WTC11 (cell line): ENCODE measurements around the gene NR3C1. TPM values are rescaled to one million over a fixed set of nuclear protein-coding genes. Genes with fewer than 3 reads are reported as not detected.

ENCODE experiments used
- ATAC-seq: fragments of 200-7000 bp; cut with Tn5 transposase; 2 replicates; pipeline ENCODE4 v1.10.0; 2021; ENCODE audit warnings: mild to moderate bottlenecking, moderate library complexity
- CTCF ChIA-PET: fragments of 300-600 bp; sonication (Branson Sonifier 250); formaldehyde crosslinking; loops from one replicate; lab custom pipeline; 2021; ENCODE audit warnings: antibody characterized with exemption; lab: Charles Lee
- POLR2A ChIA-PET: fragments of 350-600 bp; sonication (Branson Sonifier 250); formaldehyde crosslinking; loops from one replicate; lab custom pipeline; 2021; ENCODE audit warnings: antibody characterized with exemption; lab: Charles Lee
- DNase-seq: peaks from one replicate; pipeline ENCODE4 v3.0.0; 2021; ENCODE audit warnings: low spot score
- H3K27ac Mint-ChIP-seq: 2 replicates; pipeline ENCODE4 v1.8.0; 2021; ENCODE audit warnings: mixed read lengths
- H3K27me3 Mint-ChIP-seq: 2 replicates; pipeline ENCODE4 v1.8.0; 2021; ENCODE audit warnings: low read depth, mild to moderate bottlenecking, moderate library complexity, mixed read lengths
- H3K36me3 Mint-ChIP-seq: 2 replicates; pipeline ENCODE4 v1.8.0; 2021; ENCODE audit warnings: mixed read lengths
- H3K4me1 Mint-ChIP-seq: 2 replicates; pipeline ENCODE4 v1.8.0; 2022; ENCODE audit warnings: mixed read lengths
- H3K4me3 Mint-ChIP-seq: 2 replicates; pipeline ENCODE4 v1.8.0; 2021; ENCODE audit warnings: mild to moderate bottlenecking, moderate library complexity, mixed read lengths
- H3K9me3 Mint-ChIP-seq: 2 replicates; pipeline ENCODE4 v1.8.0; 2021; ENCODE audit warnings: mixed read lengths
- ATF1 ChIP-seq: sonication (generic); formaldehyde crosslinking; IDR thresholded peaks from 2 replicates; pipeline ENCODE4 v1.8.1; 2023; ENCODE audit warnings: mild to moderate bottlenecking, moderate library complexity, missing genetic modification reagents
- HMGA2 ChIP-seq: fragments of 250-450 bp; sonication (Bioruptor Pico); IDR thresholded peaks from 2 replicates; pipeline ENCODE4 v1.4.0; 2021; ENCODE audit warnings: mild to moderate bottlenecking, moderate library complexity
- HMGXB4 ChIP-seq: sonication (generic); formaldehyde crosslinking; IDR thresholded peaks from 2 replicates; pipeline ENCODE4 v1.8.1; 2023; ENCODE audit warnings: mild to moderate bottlenecking, moderate library complexity, missing genetic modification reagents
- NR1H2 ChIP-seq: sonication (generic); formaldehyde crosslinking; IDR thresholded peaks from 2 replicates; pipeline ENCODE4 v1.9.0; 2021; ENCODE audit warnings: mild to moderate bottlenecking, moderate library complexity, missing genetic modification reagents
- SMAD4 ChIP-seq: sonication (generic); formaldehyde crosslinking; IDR thresholded peaks from 2 replicates; pipeline ENCODE4 v1.8.0; 2022; ENCODE audit warnings: mild to moderate bottlenecking, missing genetic modification reagents
- SP1 ChIP-seq: sonication (generic); formaldehyde crosslinking; conservative IDR thresholded peaks from 2 replicates; pipeline ENCODE4 v1.8.1; 2022; ENCODE audit warnings: missing genetic modification reagents
- TCF7 ChIP-seq: sonication (generic); formaldehyde crosslinking; IDR thresholded peaks from 2 replicates; pipeline ENCODE4 v1.8.0; 2022; ENCODE audit warnings: mild to moderate bottlenecking, low read depth, missing genetic modification reagents, moderate library complexity
- ZNF121 ChIP-seq: sonication (generic); formaldehyde crosslinking; IDR thresholded peaks from 2 replicates; pipeline ENCODE4 v1.8.0; 2023; ENCODE audit warnings: missing genetic modification reagents
- ZNF281 ChIP-seq: sonication (generic); formaldehyde crosslinking; IDR thresholded peaks from 2 replicates; pipeline ENCODE4 v1.8.0; 2023; ENCODE audit warnings: mild to moderate bottlenecking, missing genetic modification reagents
- ZNF532 ChIP-seq: fragments of 250-450 bp; sonication (Bioruptor Pico); IDR thresholded peaks from 2 replicates; pipeline ENCODE4 v1.9.0; 2021; ENCODE audit warnings: mild to moderate bottlenecking, borderline replicate concordance
- ZNF671 ChIP-seq: fragments of 250-450 bp; sonication (Bioruptor Pico); IDR thresholded peaks from 2 replicates; pipeline ENCODE4 v1.8.0; 2021; ENCODE audit warnings: mild to moderate bottlenecking
- total RNA-seq: library from RNA; stranded (reverse); gene quantifications from 3 replicates; pipeline ENCODE4 v1.2.3, GENCODE V29; 2021
- TF ChIP-seq, protein P1 (sequence below): sonication (generic); formaldehyde crosslinking; IDR thresholded peaks from 2 replicates; pipeline ENCODE4 v1.8.1; 2023; ENCODE audit warnings: mild to moderate bottlenecking, missing genetic modification reagents
- TF ChIP-seq, protein P2 (sequence below): fragments of 250-450 bp; sonication (Bioruptor Pico); IDR thresholded peaks from 2 replicates; pipeline ENCODE4 v1.8.0; 2021; ENCODE audit warnings: mild to moderate bottlenecking
- TF ChIP-seq, protein P3 (sequence below): sonication (generic); formaldehyde crosslinking; IDR thresholded peaks from 2 replicates; pipeline ENCODE4 v1.8.0; 2022; ENCODE audit warnings: mild to moderate bottlenecking, missing genetic modification reagents
- TF ChIP-seq, protein P4 (sequence below): fragments of 250-450 bp; sonication (Bioruptor Pico); IDR thresholded peaks from 2 replicates; pipeline ENCODE4 v2.1.2; 2022; ENCODE audit warnings: mild to moderate bottlenecking, moderate library complexity
- TF ChIP-seq, protein P5 (sequence below): sonication (generic); formaldehyde crosslinking; IDR thresholded peaks from 2 replicates; pipeline ENCODE4 v1.8.1; 2022; ENCODE audit warnings: low read depth, mild to moderate bottlenecking, moderate library complexity, missing genetic modification reagents, borderline replicate concordance

NR3C1 gene
- total RNA-seq, 1 experiment from 2014 or later: 15.0 TPM

- POLR2A ChIA-PET: no interaction called here
- no peak for TF ChIP-seq SP1 (CRISPR knock-in tag)
- TF ChIP-seq, protein P1, sequence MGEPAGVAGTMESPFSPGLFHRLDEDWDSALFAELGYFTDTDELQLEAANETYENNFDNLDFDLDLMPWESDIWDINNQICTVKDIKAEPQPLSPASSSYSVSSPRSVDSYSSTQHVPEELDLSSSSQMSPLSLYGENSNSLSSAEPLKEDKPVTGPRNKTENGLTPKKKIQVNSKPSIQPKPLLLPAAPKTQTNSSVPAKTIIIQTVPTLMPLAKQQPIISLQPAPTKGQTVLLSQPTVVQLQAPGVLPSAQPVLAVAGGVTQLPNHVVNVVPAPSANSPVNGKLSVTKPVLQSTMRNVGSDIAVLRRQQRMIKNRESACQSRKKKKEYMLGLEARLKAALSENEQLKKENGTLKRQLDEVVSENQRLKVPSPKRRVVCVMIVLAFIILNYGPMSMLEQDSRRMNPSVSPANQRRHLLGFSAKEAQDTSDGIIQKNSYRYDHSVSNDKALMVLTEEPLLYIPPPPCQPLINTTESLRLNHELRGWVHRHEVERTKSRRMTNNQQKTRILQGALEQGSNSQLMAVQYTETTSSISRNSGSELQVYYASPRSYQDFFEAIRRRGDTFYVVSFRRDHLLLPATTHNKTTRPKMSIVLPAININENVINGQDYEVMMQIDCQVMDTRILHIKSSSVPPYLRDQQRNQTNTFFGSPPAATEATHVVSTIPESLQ: no peak
- no peak for TF ChIP-seq NR1H2 (CRISPR knock-in tag)
- TF ChIP-seq ATF1 (CRISPR knock-in tag): no peak
- TF ChIP-seq, protein P2, sequence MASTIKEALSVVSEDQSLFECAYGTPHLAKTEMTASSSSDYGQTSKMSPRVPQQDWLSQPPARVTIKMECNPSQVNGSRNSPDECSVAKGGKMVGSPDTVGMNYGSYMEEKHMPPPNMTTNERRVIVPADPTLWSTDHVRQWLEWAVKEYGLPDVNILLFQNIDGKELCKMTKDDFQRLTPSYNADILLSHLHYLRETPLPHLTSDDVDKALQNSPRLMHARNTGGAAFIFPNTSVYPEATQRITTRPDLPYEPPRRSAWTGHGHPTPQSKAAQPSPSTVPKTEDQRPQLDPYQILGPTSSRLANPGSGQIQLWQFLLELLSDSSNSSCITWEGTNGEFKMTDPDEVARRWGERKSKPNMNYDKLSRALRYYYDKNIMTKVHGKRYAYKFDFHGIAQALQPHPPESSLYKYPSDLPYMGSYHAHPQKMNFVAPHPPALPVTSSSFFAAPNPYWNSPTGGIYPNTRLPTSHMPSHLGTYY (CRISPR knock-in tag): no peak
- TF ChIP-seq ZNF281 (CRISPR knock-in tag): no peak
- no peak overlapping the region for H3K4me3 Mint-ChIP-seq
- H3K27me3 Mint-ChIP-seq: no peaks in the 10 kb centered on the region
- no peaks in the 10 kb centered on the region for H3K36me3 Mint-ChIP-seq
- CTCF ChIA-PET: no interaction called here
- ATAC-seq (peak; percentile 63), DNase-seq (no peak)
- H3K9me3 Mint-ChIP-seq: no peaks in the 10 kb centered on the region
- H3K4me1 Mint-ChIP-seq: peaks cover 13% of the 10 kb centered on the region
- H3K27ac Mint-ChIP-seq: no peak overlapping the region
Observed at GRCh38 chr5:143448518-143448917, 45.0 kb upstream of the NR3C1 start.

DNA sequence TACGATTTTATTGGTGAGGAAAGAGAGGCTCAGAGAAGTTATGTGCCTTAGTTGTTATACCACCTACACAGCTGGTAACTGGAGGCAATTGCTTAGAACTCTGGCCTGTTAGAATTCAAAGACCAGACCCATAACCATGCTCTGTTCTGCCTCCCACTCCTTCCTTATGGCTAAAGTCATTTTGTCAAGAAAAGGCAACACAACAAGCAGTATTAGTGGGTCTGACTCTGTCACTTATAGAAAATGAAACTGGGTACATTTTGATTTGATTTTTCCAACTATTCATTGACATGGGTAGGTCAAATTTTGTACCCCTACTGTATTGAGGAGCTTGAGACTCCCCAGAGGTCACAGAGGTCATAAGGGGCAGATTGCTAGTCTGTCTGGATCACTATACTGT lies 44.5 kb upstream of the NR3C1 start:
- ChIA-PET CTCF (no interaction called here), POLR2A (no interaction called here)
- DNase-seq (no peak), ATAC-seq (no peak)
- no peaks in the 10 kb centered on the region for H3K9me3 Mint-ChIP-seq
- no peak overlapping the region for H3K4me3 Mint-ChIP-seq
- H3K36me3 Mint-ChIP-seq: no peaks in the 10 kb centered on the region
- H3K27me3 Mint-ChIP-seq: no peaks in the 10 kb centered on the region
- no peak overlapping the region for H3K27ac Mint-ChIP-seq
- TF ChIP-seq ZNF121: no peak
- TF ChIP-seq, protein P3, sequence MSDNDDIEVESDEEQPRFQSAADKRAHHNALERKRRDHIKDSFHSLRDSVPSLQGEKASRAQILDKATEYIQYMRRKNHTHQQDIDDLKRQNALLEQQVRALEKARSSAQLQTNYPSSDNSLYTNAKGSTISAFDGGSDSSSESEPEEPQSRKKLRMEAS (CRISPR knock-in tag): no peak
- no peak for TF ChIP-seq HMGXB4 (CRISPR knock-in tag)
- TF ChIP-seq, all 79 proteins: peak for 0
- peaks cover 13% of the 10 kb centered on the region for H3K4me1 Mint-ChIP-seq

- Mint-ChIP-seq H3K27ac (no peak overlapping the region), H3K9me3 (no peaks in the 10 kb centered on the region), H3K27me3 (no peaks in the 10 kb centered on the region), H3K4me1 (peaks cover 18% of the 10 kb centered on the region), H3K4me3 (no peak overlapping the region), H3K36me3 (no peaks in the 10 kb centered on the region)
- POLR2A ChIA-PET: no interaction called here
- DNase-seq: no peak
- CTCF ChIA-PET: interaction anchor here (1.0 kb wide), 1 partner anchor 42 kb away, joined by 3 read pairs; no protein-coding TSS in a partner anchor
- no peak for ATAC-seq
- TF ChIP-seq, protein P4, sequence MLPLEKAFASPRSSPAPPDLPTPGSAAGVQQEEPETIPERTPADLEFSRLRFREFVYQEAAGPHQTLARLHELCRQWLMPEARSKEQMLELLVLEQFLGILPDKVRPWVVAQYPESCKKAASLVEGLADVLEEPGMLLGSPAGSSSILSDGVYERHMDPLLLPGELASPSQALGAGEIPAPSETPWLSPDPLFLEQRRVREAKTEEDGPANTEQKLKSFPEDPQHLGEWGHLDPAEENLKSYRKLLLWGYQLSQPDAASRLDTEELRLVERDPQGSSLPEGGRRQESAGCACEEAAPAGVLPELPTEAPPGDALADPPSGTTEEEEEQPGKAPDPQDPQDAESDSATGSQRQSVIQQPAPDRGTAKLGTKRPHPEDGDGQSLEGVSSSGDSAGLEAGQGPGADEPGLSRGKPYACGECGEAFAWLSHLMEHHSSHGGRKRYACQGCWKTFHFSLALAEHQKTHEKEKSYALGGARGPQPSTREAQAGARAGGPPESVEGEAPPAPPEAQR (CRISPR knock-in tag): no peak
- TF ChIP-seq HMGA2 (no peak), ZNF532 (no peak), TCF7 (no peak), ZNF671 (no peak), SMAD4 (CRISPR knock-in tag) (no peak)
- TF ChIP-seq, protein P5, sequence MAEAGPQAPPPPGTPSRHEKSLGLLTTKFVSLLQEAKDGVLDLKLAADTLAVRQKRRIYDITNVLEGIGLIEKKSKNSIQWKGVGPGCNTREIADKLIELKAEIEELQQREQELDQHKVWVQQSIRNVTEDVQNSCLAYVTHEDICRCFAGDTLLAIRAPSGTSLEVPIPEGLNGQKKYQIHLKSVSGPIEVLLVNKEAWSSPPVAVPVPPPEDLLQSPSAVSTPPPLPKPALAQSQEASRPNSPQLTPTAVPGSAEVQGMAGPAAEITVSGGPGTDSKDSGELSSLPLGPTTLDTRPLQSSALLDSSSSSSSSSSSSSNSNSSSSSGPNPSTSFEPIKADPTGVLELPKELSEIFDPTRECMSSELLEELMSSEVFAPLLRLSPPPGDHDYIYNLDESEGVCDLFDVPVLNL (CRISPR knock-in tag): no peak
Observed at GRCh38 chr5:143446535-143447226, 43.2 kb upstream of the NR3C1 start.
